GM21576 (cell line): ENCODE data around the gene RBBP5.

ENCODE experiments used
- ATAC-seq: cut with Tn5 transposase; IDR thresholded peaks from one replicate; pipeline ENCODE4 v1.9.1; 2021; ENCODE audit warnings: mild to moderate bottlenecking, moderate library complexity; ENCODE audit not compliant: unreplicated experiment

The RBBP5 gene

GRCh38 chr1:205075642-205076155 is 46.1 kb downstream of the RBBP5 start:
- no peak for ATAC-seq

- no peak for ATAC-seq
These were observed 47.3 kb downstream of the RBBP5 start for GRCh38 chr1:205074513-205074912.

- ATAC-seq: no peak
These were observed 47.7 kb downstream of the RBBP5 start for GRCh38 chr1:205074084-205074483.

- no peak for ATAC-seq
These were observed 48.3 kb downstream of the RBBP5 start for GRCh38 chr1:205073511-205073910.

GRCh38 chr1:205072881-205073280 is 48.9 kb downstream of the RBBP5 start:
- no peak for ATAC-seq

GRCh38 chr1:205072286-205072685 is 49.5 kb downstream of the RBBP5 start:
- ATAC-seq: no peak

DNA sequence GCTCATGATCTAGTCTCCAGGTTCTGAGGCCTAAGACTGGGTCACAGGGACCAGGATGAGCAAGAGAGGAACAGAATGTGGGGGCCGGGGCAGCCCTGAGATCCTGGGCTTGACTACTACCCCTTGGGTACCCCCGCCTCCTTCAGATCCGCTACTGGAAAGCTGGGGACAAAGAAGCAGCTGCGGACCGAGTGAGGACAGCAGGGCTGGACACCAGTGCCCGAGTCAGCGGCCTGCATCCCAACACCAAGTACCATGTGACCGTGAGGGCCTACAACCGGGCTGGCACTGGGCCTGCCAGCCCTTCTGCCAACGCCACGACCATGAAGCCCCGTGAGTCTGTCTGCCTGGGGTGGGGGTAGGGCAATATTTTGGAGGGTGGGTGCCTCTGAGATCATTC is 50.0 kb downstream of the RBBP5 start:
- ATAC-seq: no peak

GRCh38 chr1:205071028-205071409 is 50.8 kb downstream of the RBBP5 start:
- no peak for ATAC-seq

DNA sequence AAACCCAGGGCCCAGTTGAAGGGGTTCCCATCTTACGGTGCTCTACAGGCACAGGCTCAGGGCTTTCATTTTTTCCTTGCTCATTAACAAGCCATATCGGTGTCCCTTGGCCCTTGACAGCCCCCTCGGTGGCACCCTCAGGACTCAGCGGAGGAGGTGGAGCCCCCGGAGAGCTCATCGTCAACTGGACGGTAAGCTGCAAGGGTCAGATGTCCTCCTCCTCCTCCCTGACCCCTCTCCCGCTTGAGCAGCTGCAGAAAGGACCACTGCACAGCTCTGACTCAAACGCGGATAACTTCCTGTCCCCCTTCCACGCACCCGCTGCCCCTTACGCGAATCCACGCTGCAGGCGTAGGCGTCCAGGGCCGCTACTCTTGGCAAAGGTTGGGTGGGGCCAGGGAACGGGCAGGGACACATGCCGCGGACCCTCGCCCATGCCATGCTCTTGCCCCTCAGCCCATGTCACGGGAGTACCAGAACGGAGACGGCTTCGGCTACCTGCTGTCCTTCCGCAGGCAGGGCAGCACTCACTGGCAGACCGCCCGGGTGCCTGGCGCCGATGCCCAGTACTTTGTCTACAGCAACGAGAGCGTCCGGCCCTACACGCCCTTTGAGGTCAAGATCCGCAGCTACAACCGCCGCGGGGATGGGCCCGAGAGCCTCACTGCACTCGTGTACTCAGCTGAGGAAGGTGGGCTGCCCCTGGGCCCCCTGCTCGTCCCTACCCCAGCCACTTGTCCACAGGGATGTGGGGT is 52.2 kb downstream of the RBBP5 start:
- no peak for ATAC-seq

GRCh38 chr1:205068457-205069040 is 53.2 kb downstream of the RBBP5 start:
- no peak for ATAC-seq

GRCh38 chr1:205068001-205068400 is 53.8 kb downstream of the RBBP5 start:
- no peak for ATAC-seq

DNA sequence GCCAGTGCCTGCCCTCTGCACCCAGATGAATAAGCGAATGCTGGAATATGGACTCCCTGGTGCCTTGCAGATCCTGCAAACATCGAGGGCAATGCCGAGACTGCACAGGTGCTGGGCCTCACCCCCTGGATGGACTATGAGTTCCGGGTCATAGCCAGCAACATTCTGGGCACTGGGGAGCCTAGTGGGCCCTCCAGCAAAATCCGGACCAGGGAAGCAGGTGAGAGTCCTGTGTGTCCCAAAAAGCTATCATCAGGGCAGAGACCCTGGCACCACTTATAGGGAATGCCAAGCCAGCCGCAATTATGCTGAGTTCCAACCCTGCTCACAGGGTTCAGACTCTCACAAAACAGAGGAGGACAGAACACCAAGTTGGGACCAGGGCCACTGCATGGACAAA is 54.7 kb downstream of the RBBP5 start:
- ATAC-seq: no peak

GRCh38 chr1:205066141-205066818 is 55.5 kb downstream of the RBBP5 start:
- no peak for ATAC-seq

DNA sequence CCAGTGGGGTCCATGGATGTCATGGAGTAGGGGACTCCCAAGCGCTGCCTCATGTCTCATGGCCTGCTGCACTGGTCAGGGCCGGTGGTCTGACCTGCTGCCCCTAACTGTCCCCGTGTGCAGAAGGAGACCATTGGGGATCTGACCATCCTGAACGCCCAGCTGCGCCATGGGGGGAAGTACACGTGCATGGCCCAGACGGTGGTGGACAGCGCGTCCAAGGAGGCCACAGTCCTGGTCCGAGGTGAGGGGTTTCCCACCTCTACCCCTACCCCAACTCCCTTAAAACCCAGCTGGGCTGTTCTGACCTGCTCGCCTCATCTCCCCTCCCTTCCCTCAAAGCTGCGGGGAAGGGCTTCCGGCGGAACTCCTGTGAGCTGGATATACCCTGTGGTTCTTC is 56.1 kb downstream of the RBBP5 start:
- no peak for ATAC-seq

GRCh38 chr1:205064741-205065316 is 56.9 kb downstream of the RBBP5 start:
- no peak for ATAC-seq

- no peak for ATAC-seq
These were observed 57.5 kb downstream of the RBBP5 start for GRCh38 chr1:205064301-205064700.

- no peak for ATAC-seq
These were observed 58.9 kb downstream of the RBBP5 start for GRCh38 chr1:205062895-205063294.

DNA sequence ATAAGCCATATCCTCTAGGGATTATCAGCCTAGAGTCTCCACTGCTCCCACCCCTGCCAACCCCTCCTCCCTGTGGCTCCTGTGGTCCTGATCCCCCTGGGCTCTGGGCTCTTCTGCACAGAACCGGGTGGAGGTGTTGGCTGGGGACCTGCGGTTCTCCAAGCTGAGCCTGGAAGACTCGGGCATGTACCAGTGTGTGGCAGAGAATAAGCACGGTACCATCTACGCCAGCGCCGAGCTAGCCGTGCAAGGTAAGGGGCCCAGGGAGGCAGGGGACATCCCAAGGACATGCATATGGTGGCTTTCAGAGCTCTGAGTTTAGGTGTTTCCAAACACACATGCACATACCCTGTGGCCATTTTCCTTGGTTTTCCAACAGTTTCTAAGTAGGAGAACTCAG is 59.5 kb downstream of the RBBP5 start:
- no peak for ATAC-seq

GRCh38 chr1:205061665-205062069 is 60.1 kb downstream of the RBBP5 start:
- ATAC-seq: no peak

GRCh38 chr1:205061227-205061626 is 60.6 kb downstream of the RBBP5 start:
- no peak for ATAC-seq

DNA sequence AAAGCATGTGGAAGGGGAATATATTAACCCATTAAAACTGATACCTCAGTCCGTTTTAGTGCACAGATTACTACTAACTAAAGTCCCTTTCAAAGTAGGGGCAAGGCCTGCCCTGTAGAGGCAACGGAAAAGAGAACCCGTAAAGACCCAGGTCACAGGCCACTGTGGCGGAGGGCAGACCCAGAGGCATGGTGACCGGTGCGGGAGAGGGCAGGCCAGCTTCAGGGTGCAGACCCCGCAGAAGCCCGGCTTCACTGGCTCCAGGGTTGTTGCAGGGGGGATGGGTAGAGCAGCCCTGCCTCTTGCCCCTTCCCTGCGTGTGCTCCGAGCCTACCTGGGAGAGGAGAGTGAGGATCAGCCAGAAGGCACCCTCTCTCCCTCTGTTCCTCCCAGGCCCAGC is 61.0 kb downstream of the RBBP5 start:
- ATAC-seq: no peak

DNA sequence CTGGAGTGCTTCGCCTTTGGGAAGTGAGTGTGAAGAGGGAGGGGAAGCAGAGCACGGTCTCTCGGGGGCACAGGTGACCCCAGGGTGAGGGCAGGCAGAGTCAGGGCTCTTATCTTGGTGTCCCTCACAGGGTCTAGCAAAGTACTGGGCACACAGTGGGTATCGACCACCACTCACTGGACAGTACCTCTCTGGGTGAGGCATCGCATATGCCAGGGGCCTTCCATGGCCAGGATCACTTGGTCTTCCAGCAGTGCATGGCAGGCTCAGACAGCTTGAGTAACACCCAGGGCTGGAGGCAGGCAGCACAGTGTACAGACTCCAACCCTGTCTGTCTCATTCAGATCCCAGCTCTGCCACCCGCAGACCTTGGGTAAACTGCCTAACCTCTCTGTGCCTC is 62.1 kb downstream of the RBBP5 start:
- no peak for ATAC-seq
